ENCODE results near the gene RNF121.

The RNF121 gene

GRCh38 chr11:71934213-71934612, 5.4 kb downstream of the RNF121 start:
- no peak for DNase-seq (ENCODE audit: low read depth, low spot score)

DNA sequence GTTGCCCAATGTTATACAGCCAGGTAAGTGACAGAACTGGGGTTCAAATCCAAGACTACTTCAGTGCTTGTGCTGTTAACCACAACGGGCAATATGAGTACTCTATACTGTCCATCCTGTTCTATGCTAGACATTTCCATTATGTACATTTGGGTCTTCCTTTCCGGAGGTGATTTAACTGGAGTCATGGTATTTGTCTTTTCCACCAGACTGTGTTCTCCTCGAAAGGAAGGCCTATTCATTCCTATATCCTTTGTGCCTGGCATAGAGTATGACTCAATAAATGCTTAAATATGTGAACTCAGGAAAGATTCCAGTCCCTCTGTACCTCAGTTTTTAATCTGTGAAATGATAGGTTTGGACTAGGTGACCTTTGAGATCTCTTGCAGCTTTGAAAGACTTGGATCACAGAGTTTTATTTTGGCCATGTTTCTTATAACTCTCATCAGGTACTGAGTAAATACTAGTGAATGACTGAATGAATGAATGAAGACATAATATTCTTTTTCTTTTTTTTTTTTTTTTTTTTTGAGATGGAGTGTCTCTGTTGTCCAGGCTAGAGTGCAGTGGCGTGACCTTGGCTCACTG, 6.6 kb downstream of the RNF121 start:
- no peak for DNase-seq (ENCODE audit: low read depth, low spot score)

DNA sequence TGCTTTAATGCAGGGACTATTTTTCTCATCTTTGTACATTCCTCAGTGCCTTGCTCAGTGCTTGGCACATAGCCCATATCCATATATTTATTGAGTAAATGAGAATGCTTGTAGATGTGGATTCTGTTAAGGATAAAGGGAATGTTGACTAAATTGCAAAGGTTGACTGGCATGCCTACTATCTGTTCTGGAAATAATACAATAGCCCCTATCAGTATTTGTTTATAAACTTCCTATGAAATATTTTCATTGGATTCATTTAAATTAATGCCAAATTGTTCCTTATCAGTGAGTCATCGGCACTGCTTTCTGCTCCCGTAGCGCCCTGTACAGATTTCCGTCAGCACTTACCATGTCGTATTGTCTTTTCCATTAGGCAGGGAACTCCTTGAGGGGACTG, 8.0 kb downstream of the RNF121 start:
- no peak for DNase-seq (ENCODE audit: low read depth, low spot score)

DNA sequence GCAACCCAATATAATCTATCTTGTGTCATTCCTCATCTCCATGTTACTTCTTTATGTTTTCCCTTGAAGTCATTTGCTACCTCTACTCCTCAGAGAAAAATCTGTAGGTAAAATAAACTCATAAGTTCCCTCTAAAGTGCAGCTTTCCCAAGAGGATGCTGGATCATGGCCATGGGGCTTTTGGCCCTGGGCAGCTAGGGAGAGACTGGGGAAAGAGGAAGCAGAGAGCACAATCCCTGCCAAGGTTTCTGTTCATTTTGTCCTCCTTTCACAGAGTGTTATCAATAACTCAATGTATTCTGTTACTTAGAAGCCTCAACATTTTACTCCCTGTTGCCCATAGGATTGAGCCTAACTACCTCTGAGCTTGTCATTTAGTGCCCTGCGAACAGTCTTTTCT, 9.0 kb downstream of the RNF121 start:
- DNase-seq (ENCODE audit: low read depth, low spot score), result no peak

DNA sequence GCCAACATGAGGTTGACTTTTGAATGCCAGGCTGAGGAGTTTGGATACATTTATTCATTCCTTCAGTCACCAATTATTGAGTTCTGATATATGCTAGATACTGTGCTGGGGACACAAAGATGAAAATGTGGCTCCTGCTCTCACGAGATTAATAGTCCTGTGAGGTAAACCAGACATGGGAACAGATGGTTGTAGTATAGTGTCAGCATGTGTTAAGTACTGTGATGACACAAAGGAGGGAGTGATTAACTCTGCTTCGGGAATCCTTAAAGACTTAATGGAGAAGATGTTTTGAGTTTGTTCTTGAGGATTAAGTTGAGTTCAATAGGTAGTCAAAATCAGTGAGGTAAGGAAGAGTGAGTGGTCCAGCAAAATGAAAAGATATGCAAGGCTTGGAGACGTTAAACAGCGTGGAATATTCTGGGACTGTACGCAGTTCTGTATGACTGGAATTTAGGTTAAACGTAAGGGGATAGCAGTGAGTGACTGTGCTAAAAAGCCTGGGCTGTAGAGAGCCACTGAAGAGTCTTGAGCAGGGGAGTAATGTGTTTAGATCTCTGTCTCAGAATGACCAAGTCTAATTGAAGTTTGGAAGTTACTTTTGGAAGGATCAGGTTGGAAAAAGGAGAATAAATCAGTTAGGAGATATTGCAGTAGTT, 11.8 kb downstream of the RNF121 start:
- no peak for DNase-seq (ENCODE audit: low read depth, low spot score)

DNA sequence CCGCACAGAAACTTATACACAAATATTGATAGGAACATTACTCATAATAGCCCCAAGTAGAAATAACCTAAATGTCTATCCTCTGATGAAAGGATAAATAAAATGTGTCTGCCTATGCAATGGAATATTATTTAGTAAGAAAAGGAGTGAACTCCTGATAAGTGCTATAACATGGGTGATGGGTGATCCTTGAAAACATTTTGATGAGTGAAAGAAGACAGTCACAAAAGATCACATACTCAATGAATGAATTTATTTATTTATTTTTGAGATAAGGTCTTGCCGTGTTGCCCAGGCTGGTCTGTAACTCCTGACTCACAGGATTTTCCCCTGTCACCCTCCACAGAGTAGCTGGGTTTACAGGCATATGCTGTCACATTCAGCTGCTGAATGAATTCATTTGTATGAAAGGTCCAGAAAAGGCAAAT, 17.3 kb downstream of the RNF121 start:
- no peak for DNase-seq (ENCODE audit: low read depth, low spot score)

- DNase-seq (ENCODE audit: low read depth, low spot score), result no peak
Measured at GRCh38 chr11:71947498-71947897, 18.7 kb downstream of the RNF121 start.

GRCh38 chr11:71948314-71949027, 19.6 kb downstream of the RNF121 start:
- DNase-seq (ENCODE audit: low read depth, low spot score), result no peak

DNA sequence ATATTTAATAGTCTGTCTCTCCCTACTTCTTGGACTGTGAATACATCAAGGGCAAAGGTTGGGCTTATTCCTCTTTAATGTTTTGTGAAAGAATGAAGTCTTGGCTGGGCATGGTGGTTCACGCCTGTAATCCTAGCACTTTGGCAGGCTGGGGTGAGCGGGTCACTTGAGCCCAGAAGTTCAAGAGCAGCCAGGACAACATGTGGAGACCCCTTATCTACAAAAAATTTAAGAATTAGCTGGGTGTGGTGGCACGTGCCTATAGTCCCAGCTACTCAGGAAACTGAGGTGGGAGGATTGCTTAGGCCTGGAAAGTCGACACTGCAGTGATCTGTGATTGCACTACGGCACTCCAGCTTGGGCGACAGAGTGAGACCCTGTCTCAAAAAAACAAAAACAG, 20.2 kb downstream of the RNF121 start:
- no peak for DNase-seq (ENCODE audit: low read depth, low spot score)

DNA sequence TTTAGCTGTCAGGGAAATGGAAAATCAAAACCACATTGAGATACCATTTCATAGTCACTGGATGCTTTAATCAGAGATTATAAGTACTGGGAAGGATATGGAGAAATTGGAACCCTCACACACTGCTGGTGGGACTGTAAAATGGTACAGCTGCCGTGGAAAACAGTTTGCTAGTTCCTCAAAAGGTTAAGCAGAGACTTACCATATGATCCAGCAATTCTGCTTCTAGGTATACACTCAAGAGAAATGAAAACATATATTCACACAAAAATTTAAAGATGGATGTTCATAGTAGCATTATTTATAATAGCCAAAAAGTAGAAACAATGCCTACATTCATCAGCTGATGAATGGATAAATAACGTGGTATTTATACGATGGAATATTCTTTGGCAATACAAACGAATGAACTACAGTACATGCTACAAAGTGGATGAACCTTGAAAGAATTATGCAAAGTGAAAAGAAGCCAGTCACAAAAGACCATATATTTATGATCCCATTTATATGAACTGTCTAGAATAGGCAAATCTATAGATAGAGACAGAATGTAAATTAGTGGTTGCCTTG, 23.0 kb downstream of the RNF121 start:
- DNase-seq (ENCODE audit: low read depth, low spot score), result no peak

DNA sequence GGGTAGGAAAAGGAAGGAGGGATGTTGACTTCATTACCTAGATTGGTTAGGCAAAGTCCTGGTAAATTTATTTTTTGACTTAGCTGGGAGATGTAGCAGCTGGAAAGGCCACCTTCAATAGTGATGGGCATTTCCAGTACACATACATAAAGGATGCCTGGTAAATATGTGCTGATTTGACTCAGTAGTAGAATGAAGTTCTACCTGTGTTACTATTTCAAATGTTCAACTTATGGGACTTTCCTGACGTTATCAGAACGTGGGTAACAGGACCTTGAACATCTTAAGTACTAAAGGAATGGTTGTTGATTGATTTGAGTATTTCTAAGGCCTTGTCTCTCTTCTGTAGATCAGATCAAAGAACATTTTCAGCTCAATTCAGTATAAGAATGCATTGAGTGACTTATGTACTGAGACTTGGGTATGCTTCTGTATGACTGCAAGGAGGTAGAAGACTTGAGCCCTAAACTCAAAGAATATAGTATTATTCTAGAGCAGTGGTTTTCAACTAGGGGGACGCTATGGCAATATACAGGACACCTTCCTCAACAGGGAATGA, 27.1 kb downstream of the RNF121 start:
- DNase-seq (ENCODE audit: low read depth, low spot score), result no peak

GRCh38 chr11:71962428-71963038, 33.7 kb downstream of the RNF121 start:
- no peak for DNase-seq (ENCODE audit: low read depth, low spot score)

- DNase-seq (ENCODE audit: low read depth, low spot score), result no peak
Measured at GRCh38 chr11:71963468-71963867, 34.6 kb downstream of the RNF121 start.

- DNase-seq (ENCODE audit: low read depth, low spot score), result no peak
Measured at GRCh38 chr11:71964641-71965040, 35.8 kb downstream of the RNF121 start.

DNA sequence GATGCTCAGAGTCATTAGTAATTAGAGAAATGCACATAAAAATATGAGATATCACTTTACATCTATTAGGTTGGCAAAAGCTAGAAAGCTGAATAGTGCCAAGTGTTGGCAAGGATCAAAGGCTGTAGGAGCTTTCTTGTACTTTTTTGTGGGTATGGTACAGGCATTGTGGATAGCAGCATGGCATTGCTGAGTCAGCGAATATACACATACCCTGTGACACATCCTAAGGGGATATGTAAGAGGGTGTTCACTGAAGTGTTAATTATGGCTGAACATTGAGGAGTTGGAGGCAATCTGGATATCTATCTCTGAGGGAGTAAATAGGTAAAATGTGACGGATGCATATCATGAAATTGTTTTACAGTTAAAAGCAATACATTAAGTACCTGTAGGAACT, 42.8 kb downstream of the RNF121 start:
- DNase-seq (ENCODE audit: low read depth, low spot score), result no peak

DNA sequence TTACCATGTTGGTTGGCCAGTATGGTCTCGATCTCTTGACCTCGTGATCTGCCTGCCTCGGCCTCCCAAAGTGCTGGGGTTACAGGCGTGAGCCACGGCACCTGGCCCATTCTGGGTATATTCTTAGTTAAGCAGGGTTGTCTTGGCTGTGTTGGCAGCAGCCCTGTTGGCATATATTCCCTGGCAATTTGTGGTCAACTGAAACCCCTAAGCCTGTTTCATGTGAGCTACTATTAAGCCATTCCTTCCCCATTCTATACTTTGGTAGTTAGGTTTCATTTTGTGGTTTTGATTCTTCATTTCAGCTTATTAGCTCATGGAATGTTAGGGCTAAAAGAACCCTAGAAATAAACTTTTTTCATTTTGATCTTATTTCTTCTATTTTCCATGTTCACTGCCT, 47.7 kb downstream of the RNF121 start:
- DNase-seq (ENCODE audit: low read depth, low spot score), result no peak

GRCh38 chr11:71977090-71977489, 48.2 kb downstream of the RNF121 start:
- DNase-seq (ENCODE audit: low read depth, low spot score), result no peak

DNA sequence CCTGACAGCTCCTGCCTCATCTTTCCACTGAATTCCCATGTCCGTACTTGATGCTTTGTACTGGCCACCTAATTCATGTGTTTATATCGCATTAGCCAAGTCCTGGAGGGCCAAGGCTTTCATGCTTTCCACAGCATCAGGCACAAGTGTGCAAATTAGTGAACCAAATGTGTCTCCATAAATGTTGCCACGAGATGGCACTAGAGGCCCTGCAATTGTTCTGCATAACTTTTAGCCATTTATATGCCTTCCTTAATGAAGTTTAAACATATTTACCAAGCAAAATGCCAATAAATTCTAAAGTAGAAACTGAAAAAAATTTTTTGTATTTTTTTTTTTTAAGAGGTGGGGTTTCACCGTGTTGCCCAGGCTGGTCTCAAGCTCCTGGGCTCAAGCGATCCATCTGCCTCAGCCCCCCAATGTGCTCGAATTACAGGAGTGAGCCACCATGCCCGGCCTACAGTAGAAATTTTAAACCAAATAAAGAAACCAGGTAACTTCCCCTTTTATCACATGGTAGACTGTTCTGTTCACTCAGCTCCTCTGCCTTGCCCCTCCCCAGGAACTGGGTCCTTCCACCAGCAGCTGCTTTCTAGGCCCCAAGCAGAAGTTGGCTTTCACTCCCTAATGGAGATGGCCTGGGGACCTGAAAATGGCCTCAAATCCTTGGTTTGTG, 49.0 kb downstream of the RNF121 start:
- no peak for DNase-seq (ENCODE audit: low read depth, low spot score)

GRCh38 chr11:71979094-71979493, 50.2 kb downstream of the RNF121 start:
- DNase-seq (ENCODE audit: low read depth, low spot score), result no peak

- no peak for DNase-seq (ENCODE audit: low read depth, low spot score)
Measured at GRCh38 chr11:71979602-71980001, 50.8 kb downstream of the RNF121 start.

DNA sequence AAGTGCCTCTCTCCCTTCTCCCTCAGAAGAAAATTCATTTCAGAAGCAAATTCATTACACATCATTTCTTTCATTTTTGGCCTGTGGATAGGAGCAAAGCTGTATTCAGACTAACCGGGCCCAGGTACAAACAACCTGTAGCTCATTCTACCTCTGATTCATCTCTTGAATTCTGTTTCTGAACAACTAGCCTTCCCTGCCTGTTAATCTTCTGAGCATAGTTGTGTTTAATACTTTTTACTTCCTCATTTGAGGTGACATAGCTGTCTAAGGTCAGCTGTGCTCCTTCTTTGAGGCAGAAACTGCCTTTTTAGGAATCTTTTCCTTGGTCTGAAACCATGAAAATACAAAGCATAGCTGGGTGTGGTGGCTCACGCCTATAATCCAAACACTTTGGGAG, 57.3 kb downstream of the RNF121 start:
- DNase-seq (ENCODE audit: low read depth, low spot score), result no peak
